Lower lobe of right lung (tissue), 2 donors: ENCODE results near the gene SDS. TPM values are rescaled to one million over a fixed set of nuclear protein-coding genes. Genes with fewer than 3 reads are reported as not detected.

Source experiments
- ATAC-seq, 2 donors: fragments of 200-7000 bp; cut with Tn5 transposase; one replicate each; pipeline ENCODE4 v1.9.1; 2020 to 2022; ENCODE audit warnings: mild to moderate bottlenecking in 2 of 2, moderate library complexity in 2 of 2
- DNase-seq: peaks from one replicate; pipeline ENCODE4 v3.0.0-alpha.2; 2020
- H3K27ac ChIP-seq: fragments of 200-600 bp; one replicate; pipeline ENCODE4 v1.8.0; 2022
- H3K27me3 ChIP-seq: fragments of 200-600 bp; one replicate; pipeline ENCODE4 v1.8.0; 2022; ENCODE audit warnings: low read depth
- H3K36me3 ChIP-seq: fragments of 200-600 bp; one replicate; pipeline ENCODE4 v1.8.0; 2022; ENCODE audit warnings: mild to moderate bottlenecking
- H3K4me1 ChIP-seq: fragments of 200-600 bp; one replicate; pipeline ENCODE4 v1.8.0; 2022
- H3K4me3 ChIP-seq: fragments of 200-600 bp; one replicate; pipeline ENCODE4 v1.8.0; 2022; ENCODE audit warnings: mild to moderate bottlenecking
- H3K9me3 ChIP-seq: fragments of 200-600 bp; one replicate; pipeline ENCODE4 v1.8.0; 2022
- intact Hi-C: fragments of 100-400 bp; cut with DNase I; formaldehyde crosslinking; loops from one replicate; pipeline ENCODE4 v1.11.0; 2022
- total RNA-seq: library from RNA; stranded (reverse); fragmentation: NEBNext Ultra II Directional; extraction: Animal tissue kit (Norgen Biotek cat#: 25700); gene quantifications from one replicate; pipeline ENCODE4 v1.2.1, GENCODE V29; 2021
- TF ChIP-seq, protein P1 (sequence below): fragments of 200-600 bp; IDR thresholded peaks from one replicate; pipeline ENCODE4 v1.8.0; 2022; ENCODE audit warnings: antibody characterized with exemption, mild to moderate bottlenecking
- donor health status: DM: no; HTN: yes; CAD: no; lungs with severe emphysema.

The SDS gene
- total RNA-seq, 1 donor from 2014 or later: 1.1 TPM

DNA sequence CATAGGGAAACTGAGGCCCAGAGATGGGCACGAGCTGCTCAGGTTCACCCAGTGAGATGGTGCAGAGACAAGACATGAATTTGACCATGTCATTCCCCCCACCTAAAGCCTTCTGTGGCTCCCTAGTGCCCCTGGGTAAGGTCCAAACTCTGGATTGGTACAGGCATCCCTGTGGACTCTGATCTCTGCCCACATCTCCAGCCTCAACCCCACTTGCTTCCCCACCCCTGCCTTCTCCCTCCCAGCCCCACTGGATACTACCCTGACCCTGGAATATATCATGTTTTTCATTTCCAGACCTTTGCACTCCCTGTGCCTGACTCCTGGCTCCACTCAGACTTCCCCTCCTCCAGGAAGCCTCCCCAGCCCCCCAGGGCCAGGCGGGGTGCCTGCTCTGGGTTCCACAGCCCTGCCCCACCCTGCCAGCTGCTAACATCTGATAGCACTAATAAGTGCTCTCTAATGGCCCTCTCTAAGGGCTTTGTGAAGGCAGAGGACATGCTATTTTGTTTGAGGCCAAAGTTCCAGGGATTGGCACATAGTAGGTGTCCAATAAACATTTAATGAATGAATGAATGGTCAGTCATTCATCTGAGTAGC is 17.4 kb upstream of the SDS start:
- intact Hi-C loops: no loop called here
- TF ChIP-seq, protein P1, sequence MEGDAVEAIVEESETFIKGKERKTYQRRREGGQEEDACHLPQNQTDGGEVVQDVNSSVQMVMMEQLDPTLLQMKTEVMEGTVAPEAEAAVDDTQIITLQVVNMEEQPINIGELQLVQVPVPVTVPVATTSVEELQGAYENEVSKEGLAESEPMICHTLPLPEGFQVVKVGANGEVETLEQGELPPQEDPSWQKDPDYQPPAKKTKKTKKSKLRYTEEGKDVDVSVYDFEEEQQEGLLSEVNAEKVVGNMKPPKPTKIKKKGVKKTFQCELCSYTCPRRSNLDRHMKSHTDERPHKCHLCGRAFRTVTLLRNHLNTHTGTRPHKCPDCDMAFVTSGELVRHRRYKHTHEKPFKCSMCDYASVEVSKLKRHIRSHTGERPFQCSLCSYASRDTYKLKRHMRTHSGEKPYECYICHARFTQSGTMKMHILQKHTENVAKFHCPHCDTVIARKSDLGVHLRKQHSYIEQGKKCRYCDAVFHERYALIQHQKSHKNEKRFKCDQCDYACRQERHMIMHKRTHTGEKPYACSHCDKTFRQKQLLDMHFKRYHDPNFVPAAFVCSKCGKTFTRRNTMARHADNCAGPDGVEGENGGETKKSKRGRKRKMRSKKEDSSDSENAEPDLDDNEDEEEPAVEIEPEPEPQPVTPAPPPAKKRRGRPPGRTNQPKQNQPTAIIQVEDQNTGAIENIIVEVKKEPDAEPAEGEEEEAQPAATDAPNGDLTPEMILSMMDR: no peak
- H3K9me3 ChIP-seq: no peaks in the 10 kb centered on the region
- ATAC-seq (no peak), DNase-seq (peak; percentile 14)
- H3K36me3 ChIP-seq: no peaks in the 10 kb centered on the region
- no peak overlapping the region for H3K27ac ChIP-seq
- no peaks in the 10 kb centered on the region for H3K27me3 ChIP-seq
- H3K4me3 ChIP-seq: no peak overlapping the region
- H3K4me1 ChIP-seq: peaks cover 37% of the 10 kb centered on the region

DNA sequence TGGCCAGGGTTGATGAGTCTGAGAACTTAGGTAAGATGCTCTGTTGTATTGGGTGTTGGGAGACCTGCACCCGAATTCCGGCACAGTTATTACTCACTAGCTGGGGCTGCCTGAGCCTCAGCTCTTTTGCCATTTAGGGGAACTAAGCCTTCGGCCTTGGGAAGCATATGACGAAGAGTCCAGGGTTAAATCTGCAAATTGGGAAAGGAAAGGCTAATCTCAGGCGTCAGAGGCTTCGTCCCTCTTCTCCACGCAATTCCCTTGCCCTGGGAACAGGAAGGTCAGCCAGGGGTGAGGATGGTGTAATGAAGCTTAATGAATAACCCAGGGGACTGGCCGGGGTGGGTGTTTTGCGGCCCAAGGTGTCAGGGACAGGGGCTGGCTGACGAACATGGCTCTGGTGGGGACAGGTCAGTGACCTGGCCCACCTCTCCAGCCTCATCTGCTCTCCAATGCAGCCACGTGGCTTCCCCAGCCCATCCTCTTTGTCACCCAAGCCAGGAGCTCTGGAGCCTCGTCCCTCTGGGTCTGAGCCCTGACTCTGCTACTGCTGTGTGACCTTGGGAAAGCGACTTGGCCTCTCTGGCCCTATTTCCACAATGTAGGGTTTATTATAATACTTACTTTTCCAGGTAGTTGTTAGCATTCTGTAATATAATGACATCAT is 14.7 kb upstream of the SDS start:
- DNase-seq: peak; percentile 49
- Histone ChIP-seq H3K36me3 (no peaks in the 10 kb centered on the region), H3K9me3 (no peaks in the 10 kb centered on the region), H3K27me3 (peaks cover 3% of the 10 kb centered on the region), H3K4me3 (no peak overlapping the region), H3K4me1 (peaks cover 32% of the 10 kb centered on the region), H3K27ac (no peak overlapping the region)
- TF ChIP-seq, protein P1: no peak
- intact Hi-C loops: no loop called here
- peak; percentile 26 to 34 for ATAC-seq

DNA sequence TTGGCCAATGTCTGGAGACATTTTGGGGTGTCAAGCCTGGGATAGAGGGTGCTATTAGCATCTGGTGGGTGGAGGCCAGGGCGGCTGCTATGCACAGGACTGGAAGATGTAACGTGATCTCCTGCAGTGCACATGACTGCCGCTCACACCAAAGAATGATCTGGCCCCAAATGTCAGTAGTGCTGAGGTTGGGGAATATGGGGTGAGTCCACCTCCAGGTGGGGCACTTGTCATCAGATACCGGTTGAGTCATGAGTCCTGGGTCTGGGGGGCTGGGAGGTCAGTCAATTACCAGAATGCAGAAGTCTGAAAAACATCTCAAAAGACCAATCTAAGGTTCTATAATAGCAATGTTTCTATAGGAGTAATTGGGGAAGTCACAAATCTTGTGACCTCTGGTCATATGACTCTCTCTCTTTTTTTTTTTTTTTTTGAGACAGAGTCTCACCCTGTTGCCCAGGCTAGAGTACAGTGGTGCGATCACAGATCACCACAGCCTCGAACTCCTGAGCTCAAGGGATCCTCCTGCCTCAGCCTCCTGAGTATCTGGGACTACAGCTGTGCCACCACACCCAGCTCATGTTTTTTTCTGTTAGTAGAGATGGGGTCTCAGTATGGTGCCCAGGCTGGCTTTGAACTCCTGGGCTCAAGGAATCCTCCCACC is 12.5 kb upstream of the SDS start:
- peak; percentile 48 for DNase-seq
- H3K4me1 ChIP-seq: peaks cover 12% of the 10 kb centered on the region
- H3K4me3 ChIP-seq: no peak overlapping the region
- peak overlapping the region; percentile 58 for H3K27ac ChIP-seq
- intact Hi-C loops: no loop called here
- peak; percentile 44 to 49 for ATAC-seq
- peaks cover 3% of the 10 kb centered on the region for H3K27me3 ChIP-seq
- no peaks in the 10 kb centered on the region for H3K36me3 ChIP-seq
- H3K9me3 ChIP-seq: no peaks in the 10 kb centered on the region
- TF ChIP-seq, protein P1: no peak

DNA sequence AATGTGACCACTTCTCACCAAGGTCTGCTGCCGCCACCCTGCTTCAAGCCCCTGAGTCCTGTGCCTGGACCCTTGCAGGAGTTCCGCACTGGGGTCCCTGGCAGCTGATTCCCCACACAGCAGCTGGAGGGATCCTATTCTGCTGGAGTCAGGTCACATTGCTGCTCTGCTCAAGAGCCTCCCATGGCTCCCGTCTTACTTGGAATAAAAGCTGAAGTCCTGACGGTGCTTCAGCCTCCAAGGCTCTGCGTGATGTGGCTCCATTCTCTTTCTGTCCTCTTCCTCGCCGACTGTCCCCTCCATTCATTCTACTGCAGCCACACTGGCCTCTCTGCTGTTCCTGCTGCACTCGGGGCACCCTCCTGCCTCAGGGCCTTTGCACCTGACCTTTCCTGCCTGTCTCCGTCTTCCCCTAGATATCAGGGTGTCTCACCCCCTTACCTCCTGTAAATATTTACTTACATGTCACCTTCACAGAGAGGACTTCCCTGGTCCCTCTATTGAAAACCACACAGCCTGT is 10.9 kb upstream of the SDS start:
- Histone ChIP-seq H3K4me1 (peaks cover 11% of the 10 kb centered on the region), H3K27me3 (peaks cover 3% of the 10 kb centered on the region), H3K4me3 (no peak overlapping the region), H3K36me3 (no peaks in the 10 kb centered on the region), H3K9me3 (no peaks in the 10 kb centered on the region), H3K27ac (no peak overlapping the region)
- ATAC-seq (no peak), DNase-seq (no peak)
- intact Hi-C loops: no loop called here
- TF ChIP-seq, protein P1: no peak

DNA sequence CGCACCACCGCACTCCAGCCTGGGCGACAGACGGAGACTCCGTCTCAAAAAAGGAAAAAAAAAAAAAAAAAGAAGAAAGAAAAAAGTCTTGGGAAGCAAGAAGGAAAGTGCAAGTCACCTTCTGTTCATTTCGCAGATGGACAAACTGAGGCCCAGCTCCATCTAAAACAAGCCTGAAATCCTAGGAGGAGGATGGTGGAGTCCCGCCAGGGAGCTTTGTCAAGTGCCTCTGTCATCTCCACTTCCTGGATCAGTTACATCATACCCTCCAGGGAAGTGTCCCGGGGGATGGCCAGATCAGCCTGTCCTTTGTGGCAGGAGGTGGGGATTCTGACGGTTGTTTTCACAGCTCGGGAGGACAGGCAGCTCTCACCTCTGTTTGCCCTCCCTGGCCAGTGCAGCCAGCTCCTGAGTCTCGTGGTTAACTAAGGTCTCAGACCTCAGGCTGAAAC is 9.8 kb upstream of the SDS start:
- no peak overlapping the region for H3K27ac ChIP-seq
- H3K36me3 ChIP-seq: no peaks in the 10 kb centered on the region
- intact Hi-C loops: no loop called here
- no peak overlapping the region for H3K4me3 ChIP-seq
- no peaks in the 10 kb centered on the region for H3K9me3 ChIP-seq
- DNase-seq (peak; percentile 42), ATAC-seq (peak; percentile 7 to 29)
- TF ChIP-seq, protein P1: no peak
- peaks cover 9% of the 10 kb centered on the region for H3K4me1 ChIP-seq
- H3K27me3 ChIP-seq: peaks cover 3% of the 10 kb centered on the region
